Panc1 (cell line): ENCODE data around the gene DAZAP1. TPM values are rescaled to one million over a fixed set of nuclear protein-coding genes. Genes with fewer than 3 reads are reported as not detected.

Experiments used
- ATAC-seq: fragments of 200-7000 bp; cut with Tn5 transposase; 2 replicates; pipeline ENCODE4 v1.9.1; 2020; ENCODE audit warnings: mild to moderate bottlenecking, moderate library complexity
- Bru-seq: library from RNA; stranded (reverse); fragments of 400-500 nt; gene quantifications from one replicate; lab custom pipeline; 2021; lab: Mats Ljungman, UMichigan
- BruChase-seq, 2 experiments: library from RNA; stranded (reverse); fragments of 400-500 nt; gene quantifications; one replicate each; lab custom pipeline; 2021; lab: Mats Ljungman, UMichigan
- BruUV-seq: library from RNA; stranded (reverse); fragments of 400-500 nt; replicated peaks from 2 replicates; lab custom pipeline; 2021; lab: Mats Ljungman, UMichigan
- CTCF ChIA-PET: fragments of 300-600 bp; sonication (Branson Sonifier 250); formaldehyde crosslinking; loops from one replicate; lab custom pipeline; 2022; ENCODE audit warnings: antibody characterized with exemption; lab: Charles Lee
- POLR2A ChIA-PET: fragments of 300-600 bp; sonication (Branson Sonifier 250); formaldehyde crosslinking; loops from one replicate; lab custom pipeline; 2022; ENCODE audit warnings: antibody characterized with exemption; lab: Charles Lee
- DNase-seq: peaks from one replicate; pipeline ENCODE4 v3.0.0-alpha.2; 2010; ENCODE audit warnings: low read depth, low spot score
- H3K27ac ChIP-seq: 2 replicates; pipeline ENCODE4 v1.5.1; 2011; ENCODE audit warnings: mild to moderate bottlenecking, low read length, inconsistent platforms
- H3K27me3 ChIP-seq: fragments of 200-500 bp; sonication (Bioruptor generic); 2 replicates; pipeline ENCODE4 v1.6.0; 2014; ENCODE audit warnings: low read length, inconsistent platforms; ENCODE audit not compliant: control insufficient read depth, insufficient read depth
- H3K36me3 ChIP-seq: fragments of 200-500 bp; sonication (Bioruptor generic); 2 replicates; pipeline ENCODE4 v1.5.1; 2014; ENCODE audit warnings: inconsistent platforms, mild to moderate bottlenecking, low read length, moderate library complexity; ENCODE audit not compliant: control insufficient read depth, insufficient read depth
- H3K4me1 ChIP-seq: 2 replicates; pipeline ENCODE4 v1.5.1; 2011; ENCODE audit warnings: inconsistent platforms, mild to moderate bottlenecking, low read length, moderate library complexity; ENCODE audit not compliant: control insufficient read depth, insufficient read depth
- H3K4me3 ChIP-seq, 2 experiments: 2 replicates each; pipeline ENCODE4 v1.5.1; 2011 to 2012; ENCODE audit warnings: low read depth in 2 of 2, low read length in 2 of 2, mild to moderate bottlenecking in 2 of 2, inconsistent platforms in 1 of 2, moderate library complexity in 1 of 2
- H3K9me3 ChIP-seq: fragments of 200-500 bp; sonication (Bioruptor generic); 2 replicates; pipeline ENCODE4 v1.5.1; 2014; ENCODE audit warnings: low read depth, mild to moderate bottlenecking, inconsistent platforms, low read length, moderate library complexity; ENCODE audit not compliant: control insufficient read depth, insufficient read depth
- POLR2AphosphoS5 ChIP-seq: IDR thresholded peaks from 2 replicates; pipeline ENCODE4 v1.6.1; 2012; ENCODE audit warnings: mild to moderate bottlenecking, low read depth, low read length, moderate library complexity
- SIN3A ChIP-seq: IDR thresholded peaks from 2 replicates; pipeline ENCODE4 v1.6.1; 2012; ENCODE audit warnings: low read depth, mild to moderate bottlenecking, low read length, moderate library complexity, borderline replicate concordance; ENCODE audit not compliant: insufficient read depth
- TCF7L2 ChIP-seq: IDR thresholded peaks from 2 replicates; pipeline ENCODE4 v1.6.1; 2011; ENCODE audit warnings: mild to moderate bottlenecking, low read depth, low read length, inconsistent platforms
- in situ Hi-C: cut with HindIII; loops from 2 replicates; pipeline ENCODE4 v1.10.0; 2016; ENCODE audit warnings: low sequenced_read_pairs, low pct_unique_long_range_greater_than_20kb
- intact Hi-C: fragments of 100-400 bp; cut with micrococcal nuclease; formaldehyde crosslinking; loops from one replicate; pipeline ENCODE4 v1.10.0; 2022; ENCODE audit not compliant: unreplicated experiment
- long read RNA-seq: library from polyadenylated mRNA; unstranded; transcript quantifications from one replicate; pipeline ENCODE4 v2.0.0, GENCODE V29; 2021; ENCODE audit not compliant: unreplicated experiment
- polyA plus RNA-seq: library from polyadenylated mRNA; unstranded; fragments of >200 nt; gene quantifications from one replicate; pipeline ENCODE4 v1.2.1, GENCODE V29; 2012; ENCODE audit warnings: missing spikeins; ENCODE audit not compliant: insufficient read length
- total RNA-seq: library from RNA; stranded (reverse); gene quantifications from one replicate; pipeline ENCODE4 v1.2.1, GENCODE V29; 2021; ENCODE audit not compliant: unreplicated experiment
- TF ChIP-seq, protein P1 (sequence below), 2 experiments: IDR thresholded peaks; 2 replicates each; pipeline ENCODE4 v1.6.1; 2011 to 2012; ENCODE audit warnings: low read depth in 2 of 2, control low read depth in 1 of 2, low read length in 1 of 2, mild to moderate bottlenecking in 1 of 2, moderate library complexity in 1 of 2; ENCODE audit not compliant: insufficient read depth in 1 of 2
- TF ChIP-seq, protein P2 (sequence below): fragments of 450-650 bp; IDR thresholded peaks from 2 replicates; pipeline ENCODE4 v1.5.1; 2017; ENCODE audit warnings: mild to moderate bottlenecking

The DAZAP1 gene
- total RNA-seq (195 TPM), Bru-seq, nascent RNA (percentile 83 among the genes with signal in this experiment), BruChase-seq, experiment 1, labeled RNA remaining after a 2-hour chase (percentile 96 among the genes with signal in this experiment), BruChase-seq, experiment 2, labeled RNA remaining after a 6-hour chase (percentile 94 among the genes with signal in this experiment)
- 137 TPM for polyA plus RNA-seq
- long read RNA-seq, transcript DAZAP1-208 (1 exons, 3,642 nt) = major isoform, 53 of 148 reads
- long read RNA-seq, transcript DAZAP1-201 (12 exons, 2,160 nt) = minor isoform, 20 of 148 reads
- long read RNA-seq, transcript DAZAP1-211 (12 exons, 2,157 nt) = minor isoform, 8 of 148 reads
- long read RNA-seq, partial matches to known transcripts = 49 of 148 reads
- long read RNA-seq, other reads (novel, unspliced or antisense) = 13 of 148 reads

DNA sequence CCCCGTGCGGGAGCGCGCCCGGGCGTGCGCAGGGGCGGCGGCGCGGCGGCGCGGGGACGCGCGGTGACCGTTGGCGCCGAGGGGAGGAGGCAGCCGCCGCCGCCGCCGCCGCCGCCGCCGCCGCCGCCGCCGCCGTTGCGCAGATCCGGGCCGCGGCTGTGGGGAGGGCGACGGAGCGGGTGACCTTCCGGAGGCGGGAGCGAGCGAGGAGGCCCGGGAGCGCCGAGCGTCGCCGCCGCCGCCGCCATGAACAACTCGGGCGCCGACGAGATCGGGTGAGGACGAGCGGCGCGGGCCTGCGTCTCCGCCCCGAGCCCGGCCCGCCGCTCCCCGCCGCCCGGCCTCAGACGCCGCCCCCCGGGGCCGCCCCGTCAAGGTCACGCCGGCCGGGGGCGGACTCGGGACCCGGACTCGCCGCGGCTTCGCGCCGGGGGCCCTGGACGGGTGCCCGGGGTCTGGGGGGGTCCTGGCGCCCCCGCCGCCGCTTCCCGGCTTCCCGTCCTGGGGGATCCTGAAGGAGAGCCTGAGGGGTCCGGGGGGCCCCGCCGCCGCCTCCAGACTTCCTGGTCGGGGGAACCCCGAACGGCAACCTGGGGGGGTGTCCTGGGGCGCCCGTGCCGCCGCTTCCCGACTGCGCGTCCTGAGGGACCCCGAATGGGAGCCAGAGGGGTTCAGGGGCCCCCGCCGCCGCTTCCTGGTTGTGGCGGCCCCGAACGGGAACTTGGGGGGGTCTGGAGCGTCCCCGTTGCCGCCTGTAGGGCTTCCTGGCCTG is at the start of gene DAZAP1:
TSS of gene DAZAP1 (plus strand) at position 59 of the 772 bp plus-strand sequence. CDS start at position 247, 188 bp downstream.
- H3K36me3 ChIP-seq = no peaks in the 10 kb centered on the region; the same call in 1 of the 2 replicates
- H3K27me3 ChIP-seq = no peaks in the 10 kb centered on the region
- ChIA-PET POLR2A (no interaction called here), CTCF (no interaction called here)
- intact Hi-C loops = no loop called here
- peak within 1 kb of the TSS; percentile 77 for H3K4me3 ChIP-seq
- DNase-seq = no peak
- H3K4me1 ChIP-seq = peaks cover 32% of the 10 kb centered on the region
- ATAC-seq = peak; percentile 41
- H3K27ac ChIP-seq = peak within 1 kb of the TSS; percentile 88
- BruUV-seq = no TSS peak
- in situ Hi-C loops = no loop called here
- H3K9me3 ChIP-seq = no peaks in the 10 kb centered on the region
- no peak for TF ChIP-seq POLR2AphosphoS5
- TF ChIP-seq, protein P1, sequence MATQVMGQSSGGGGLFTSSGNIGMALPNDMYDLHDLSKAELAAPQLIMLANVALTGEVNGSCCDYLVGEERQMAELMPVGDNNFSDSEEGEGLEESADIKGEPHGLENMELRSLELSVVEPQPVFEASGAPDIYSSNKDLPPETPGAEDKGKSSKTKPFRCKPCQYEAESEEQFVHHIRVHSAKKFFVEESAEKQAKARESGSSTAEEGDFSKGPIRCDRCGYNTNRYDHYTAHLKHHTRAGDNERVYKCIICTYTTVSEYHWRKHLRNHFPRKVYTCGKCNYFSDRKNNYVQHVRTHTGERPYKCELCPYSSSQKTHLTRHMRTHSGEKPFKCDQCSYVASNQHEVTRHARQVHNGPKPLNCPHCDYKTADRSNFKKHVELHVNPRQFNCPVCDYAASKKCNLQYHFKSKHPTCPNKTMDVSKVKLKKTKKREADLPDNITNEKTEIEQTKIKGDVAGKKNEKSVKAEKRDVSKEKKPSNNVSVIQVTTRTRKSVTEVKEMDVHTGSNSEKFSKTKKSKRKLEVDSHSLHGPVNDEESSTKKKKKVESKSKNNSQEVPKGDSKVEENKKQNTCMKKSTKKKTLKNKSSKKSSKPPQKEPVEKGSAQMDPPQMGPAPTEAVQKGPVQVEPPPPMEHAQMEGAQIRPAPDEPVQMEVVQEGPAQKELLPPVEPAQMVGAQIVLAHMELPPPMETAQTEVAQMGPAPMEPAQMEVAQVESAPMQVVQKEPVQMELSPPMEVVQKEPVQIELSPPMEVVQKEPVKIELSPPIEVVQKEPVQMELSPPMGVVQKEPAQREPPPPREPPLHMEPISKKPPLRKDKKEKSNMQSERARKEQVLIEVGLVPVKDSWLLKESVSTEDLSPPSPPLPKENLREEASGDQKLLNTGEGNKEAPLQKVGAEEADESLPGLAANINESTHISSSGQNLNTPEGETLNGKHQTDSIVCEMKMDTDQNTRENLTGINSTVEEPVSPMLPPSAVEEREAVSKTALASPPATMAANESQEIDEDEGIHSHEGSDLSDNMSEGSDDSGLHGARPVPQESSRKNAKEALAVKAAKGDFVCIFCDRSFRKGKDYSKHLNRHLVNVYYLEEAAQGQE (IDR thresholded peaks at IDR 0.05; ENCODE audit: insufficient read depth in 1 of 2, low read depth in 2 of 2, low read length in 1 of 2) = no peak
- TF ChIP-seq TCF7L2 = no peak
- TF ChIP-seq, protein P2, sequence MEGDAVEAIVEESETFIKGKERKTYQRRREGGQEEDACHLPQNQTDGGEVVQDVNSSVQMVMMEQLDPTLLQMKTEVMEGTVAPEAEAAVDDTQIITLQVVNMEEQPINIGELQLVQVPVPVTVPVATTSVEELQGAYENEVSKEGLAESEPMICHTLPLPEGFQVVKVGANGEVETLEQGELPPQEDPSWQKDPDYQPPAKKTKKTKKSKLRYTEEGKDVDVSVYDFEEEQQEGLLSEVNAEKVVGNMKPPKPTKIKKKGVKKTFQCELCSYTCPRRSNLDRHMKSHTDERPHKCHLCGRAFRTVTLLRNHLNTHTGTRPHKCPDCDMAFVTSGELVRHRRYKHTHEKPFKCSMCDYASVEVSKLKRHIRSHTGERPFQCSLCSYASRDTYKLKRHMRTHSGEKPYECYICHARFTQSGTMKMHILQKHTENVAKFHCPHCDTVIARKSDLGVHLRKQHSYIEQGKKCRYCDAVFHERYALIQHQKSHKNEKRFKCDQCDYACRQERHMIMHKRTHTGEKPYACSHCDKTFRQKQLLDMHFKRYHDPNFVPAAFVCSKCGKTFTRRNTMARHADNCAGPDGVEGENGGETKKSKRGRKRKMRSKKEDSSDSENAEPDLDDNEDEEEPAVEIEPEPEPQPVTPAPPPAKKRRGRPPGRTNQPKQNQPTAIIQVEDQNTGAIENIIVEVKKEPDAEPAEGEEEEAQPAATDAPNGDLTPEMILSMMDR = no peak
- 0 out of 2 replicates have a peak, but pooled peaks have one; percentile 34 for TF ChIP-seq SIN3A

DNA sequence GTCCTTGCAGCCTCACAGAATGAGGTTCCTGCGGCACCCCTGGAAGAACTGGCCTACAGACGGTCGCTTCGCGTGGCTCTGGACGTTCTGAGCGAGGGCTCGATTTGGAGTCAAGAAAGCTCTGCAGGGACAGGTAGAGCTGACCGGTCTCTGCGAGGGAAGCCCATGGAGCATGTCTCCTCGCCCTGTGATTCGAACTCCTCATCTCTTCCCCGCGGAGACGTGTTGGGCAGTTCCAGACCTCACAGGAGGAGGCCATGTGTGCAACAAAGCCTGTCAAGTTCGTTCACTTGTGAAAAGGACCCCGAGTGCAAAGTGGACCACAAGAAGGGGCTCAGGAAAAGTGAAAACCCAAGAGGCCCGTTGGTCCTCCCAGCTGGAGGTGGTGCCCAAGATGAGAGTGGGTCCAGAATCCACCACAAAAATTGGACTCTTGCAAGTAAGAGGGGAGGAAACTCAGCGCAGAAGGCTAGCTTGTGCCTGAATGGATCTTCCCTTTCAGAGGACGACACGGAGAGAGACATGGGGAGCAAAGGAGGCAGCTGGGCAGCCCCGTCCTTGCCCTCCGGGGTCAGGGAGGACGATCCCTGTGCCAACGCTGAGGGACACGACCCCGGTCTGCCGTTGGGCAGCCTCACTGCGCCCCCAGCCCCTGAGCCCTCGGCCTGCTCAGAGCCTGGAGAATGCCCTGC is 47.1 kb upstream of the DAZAP1 start:
- Histone ChIP-seq H3K4me3 (no peak overlapping the region), H3K9me3 (no peaks in the 10 kb centered on the region), H3K36me3 (peaks cover 7% of the 10 kb centered on the region), H3K27me3 (no peaks in the 10 kb centered on the region), H3K4me1 (peaks cover 8% of the 10 kb centered on the region), H3K27ac (no peak overlapping the region)
- intact Hi-C loops (no loop called here), in situ Hi-C loops (no loop called here)
- no TSS peak for BruUV-seq
- CTCF ChIA-PET = no interaction called here
- TF ChIP-seq POLR2AphosphoS5 = no peak
- TF ChIP-seq, protein P2 = no peak
- TF ChIP-seq, protein P1 (IDR thresholded peaks at IDR 0.05; ENCODE audit: insufficient read depth in 1 of 2, low read depth in 2 of 2, low read length in 1 of 2) = no peak
- no peak for TF ChIP-seq TCF7L2
- no peak for TF ChIP-seq SIN3A
- ATAC-seq (no peak), DNase-seq (no peak)
- POLR2A ChIA-PET = no interaction called here
